NCI-H128 (cell line): ENCODE results near the gene OR2AG2.
A peak's percentile ranks its signal among the peaks of the same experiment; 100 is the strongest.
"Not testable (repeated sequence)": the region's sequence is repeated elsewhere in the genome, so short reads cannot be mapped to it uniquely, and the experiment has no call there.

Source experiments
- DNase-seq: peaks from one replicate; lab custom pipeline; 2025; ENCODE audit not compliant: unreplicated experiment; lab: John Stamatoyannopoulos, UW

Gene OR2AG2, protein sequence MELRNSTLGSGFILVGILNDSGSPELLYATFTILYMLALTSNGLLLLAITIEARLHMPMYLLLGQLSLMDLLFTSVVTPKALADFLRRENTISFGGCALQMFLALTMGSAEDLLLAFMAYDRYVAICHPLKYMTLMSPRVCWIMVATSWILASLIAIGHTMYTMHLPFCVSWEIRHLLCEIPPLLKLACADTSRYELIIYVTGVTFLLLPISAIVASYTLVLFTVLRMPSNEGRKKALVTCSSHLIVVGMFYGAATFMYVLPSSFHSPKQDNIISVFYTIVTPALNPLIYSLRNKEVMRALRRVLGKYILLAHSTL

GRCh38 chr11:6771926-6772893 lies at the start of gene OR2AG2:
TSS of gene OR2AG2 (minus strand) at chr11:6771976. CDS start at chr11:6768957, 3,019 bp downstream.
- no peak for DNase-seq

DNA sequence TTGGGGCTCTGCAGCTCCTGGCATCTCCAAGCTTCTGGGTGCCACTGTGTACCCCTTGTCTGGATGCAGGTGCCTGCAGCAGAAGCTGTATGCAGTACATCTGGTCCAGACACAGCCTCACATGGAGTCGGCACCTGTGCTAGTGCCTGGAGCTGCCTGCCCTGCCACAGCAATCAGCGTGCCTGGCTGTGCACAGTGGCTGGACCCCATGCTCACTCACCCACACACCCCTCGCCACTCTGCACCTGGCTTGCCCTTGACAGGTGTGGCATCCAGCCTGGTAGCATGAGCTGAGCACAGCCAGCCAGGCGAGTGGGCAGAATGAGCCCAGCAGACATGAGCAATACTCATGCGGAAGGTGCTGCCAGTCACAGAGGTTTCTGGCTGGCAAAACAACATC lies 47.2 kb upstream of the OR2AG2 start:
- no peak for DNase-seq

DNA sequence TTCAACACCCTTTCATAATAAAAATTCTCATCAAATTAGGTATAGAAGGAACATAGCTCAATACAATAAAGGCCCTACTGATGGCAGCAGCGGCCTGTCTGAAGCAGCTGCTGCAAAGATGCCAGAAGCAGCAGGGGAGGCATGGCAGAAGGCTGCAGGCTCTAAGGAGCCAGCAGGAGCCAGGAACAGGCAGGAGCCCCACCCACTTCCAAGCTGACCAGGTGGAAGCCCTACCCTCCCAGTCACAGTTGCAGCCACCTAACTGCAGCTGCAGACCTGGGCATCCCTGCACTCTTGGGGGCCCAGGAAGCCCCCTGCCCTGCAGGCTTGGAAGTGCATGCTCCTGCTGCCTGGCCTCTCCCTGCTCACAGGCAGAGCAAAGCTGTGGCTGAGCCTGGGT lies 45.9 kb upstream of the OR2AG2 start:
- DNase-seq, result no peak

GRCh38 chr11:6813656-6814055 lies 41.9 kb upstream of the OR2AG2 start:
- no peak for DNase-seq

GRCh38 chr11:6812390-6813005 lies 40.7 kb upstream of the OR2AG2 start:
- DNase-seq, result no peak

- not testable (repeated sequence) for DNase-seq
These were observed 29.3 kb upstream of the OR2AG2 start for GRCh38 chr11:6801075-6801474.

DNA sequence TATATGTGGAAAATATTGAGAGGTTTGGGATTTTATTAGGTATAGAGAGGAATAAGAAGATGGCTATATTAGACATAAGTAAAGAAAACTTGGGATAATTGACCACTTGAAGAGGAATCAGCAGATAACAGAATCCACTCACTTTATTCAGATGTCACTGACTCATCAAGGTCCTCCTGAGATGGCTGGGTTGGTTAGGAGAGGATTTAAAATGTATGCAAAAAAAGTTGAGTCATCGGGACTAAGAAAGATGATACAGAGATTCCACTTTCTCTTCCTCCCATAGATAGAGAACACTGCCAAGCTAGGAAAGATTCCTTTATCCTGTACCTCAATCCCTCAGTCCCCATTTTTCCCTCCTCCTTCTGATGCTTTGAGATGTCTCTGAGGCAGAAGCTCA lies 27.6 kb upstream of the OR2AG2 start, which contains the start of gene OR6A2:
Gene OR6A2, minus strand, starts transcription at position 288 of the 400 bp plus-strand sequence. CDS start 3,981 bp downstream, outside the sequence.
- no peak for DNase-seq

DNA sequence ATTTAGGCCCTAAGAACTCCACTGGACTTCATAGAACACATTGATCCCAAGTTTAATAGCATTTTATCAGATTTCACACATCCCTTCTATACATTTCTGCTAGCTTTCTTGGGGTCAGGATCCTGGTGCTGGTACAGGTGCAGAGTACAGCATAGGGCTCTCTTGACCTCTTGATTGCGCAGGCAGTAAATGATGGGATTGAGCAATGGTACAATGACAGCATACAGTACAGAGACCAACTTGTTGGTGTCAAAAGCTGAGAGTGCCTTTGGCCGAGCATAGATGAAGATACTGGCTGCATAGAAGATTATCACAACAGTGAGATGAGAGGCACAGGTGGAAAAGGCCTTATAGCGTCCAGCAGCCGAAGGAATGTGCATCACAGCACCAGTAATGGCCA lies 22.9 kb upstream of the OR2AG2 start:
- DNase-seq, result no peak

DNA sequence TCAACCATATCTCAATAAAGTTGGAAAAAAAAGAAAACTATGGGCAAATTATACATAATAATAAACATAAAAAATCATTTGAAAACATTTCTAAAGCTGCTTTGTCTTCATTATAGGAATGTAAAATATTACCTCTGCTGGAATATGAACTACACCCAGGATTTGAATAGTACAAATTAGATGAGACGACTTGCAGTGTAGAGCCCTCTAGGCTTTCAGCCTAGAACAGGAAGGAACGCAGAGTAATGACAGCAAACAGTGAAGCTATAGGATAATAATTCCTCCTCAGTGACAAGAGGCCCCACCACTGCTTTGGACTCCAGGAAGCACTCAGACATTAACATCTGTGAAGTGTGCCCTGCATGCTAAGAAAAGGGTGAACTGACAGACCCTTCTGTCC lies 18.8 kb upstream of the OR2AG2 start:
- DNase-seq, result no peak

DNA sequence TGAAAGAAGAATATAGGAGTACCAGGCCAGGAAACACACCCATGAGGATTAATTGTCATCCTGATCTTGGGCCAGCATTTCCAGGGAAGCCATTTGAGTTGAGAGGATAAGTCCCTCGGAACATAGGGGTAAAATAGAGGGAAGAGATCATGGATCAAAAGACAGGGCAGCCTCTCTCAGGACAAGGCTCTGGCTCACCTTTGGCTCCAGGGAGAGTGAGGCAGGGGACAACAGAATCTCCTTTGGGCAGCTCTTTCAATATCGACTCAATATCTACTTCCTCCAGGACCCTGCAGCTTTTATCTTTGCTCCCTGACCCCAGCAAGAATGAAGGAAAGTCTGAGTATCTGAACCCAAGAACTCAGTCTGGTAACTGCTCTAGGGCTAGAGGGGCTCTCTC lies 10.9 kb upstream of the OR2AG2 start, which contains the start of gene OR2AG1:
Gene OR2AG1, plus strand, starts transcription at position 301 of the 400 bp plus-strand sequence. CDS start 2,018 bp downstream, outside the sequence.
- no peak for DNase-seq

DNA sequence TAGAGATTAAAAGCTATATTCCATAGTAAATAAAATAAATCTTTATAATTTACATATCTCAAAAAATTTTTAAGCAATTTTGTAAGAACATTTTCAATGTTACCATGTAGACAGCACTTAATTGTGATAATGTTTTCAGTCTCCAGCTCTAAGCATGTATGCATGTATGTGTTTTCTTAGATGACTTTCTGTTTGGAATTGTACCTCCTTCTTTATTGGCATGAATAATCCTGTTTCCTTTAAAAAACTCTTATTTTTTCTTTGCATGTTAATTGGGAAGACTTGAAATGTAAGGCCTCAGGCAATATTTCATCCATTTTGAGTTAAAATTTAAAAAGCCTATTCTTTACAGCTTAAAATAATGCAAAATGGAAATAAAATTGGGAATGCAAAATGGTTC lies 9.1 kb upstream of the OR2AG2 start:
- no peak for DNase-seq

GRCh38 chr11:6778518-6778917 lies 6.7 kb upstream of the OR2AG2 start:
- no peak for DNase-seq

DNA sequence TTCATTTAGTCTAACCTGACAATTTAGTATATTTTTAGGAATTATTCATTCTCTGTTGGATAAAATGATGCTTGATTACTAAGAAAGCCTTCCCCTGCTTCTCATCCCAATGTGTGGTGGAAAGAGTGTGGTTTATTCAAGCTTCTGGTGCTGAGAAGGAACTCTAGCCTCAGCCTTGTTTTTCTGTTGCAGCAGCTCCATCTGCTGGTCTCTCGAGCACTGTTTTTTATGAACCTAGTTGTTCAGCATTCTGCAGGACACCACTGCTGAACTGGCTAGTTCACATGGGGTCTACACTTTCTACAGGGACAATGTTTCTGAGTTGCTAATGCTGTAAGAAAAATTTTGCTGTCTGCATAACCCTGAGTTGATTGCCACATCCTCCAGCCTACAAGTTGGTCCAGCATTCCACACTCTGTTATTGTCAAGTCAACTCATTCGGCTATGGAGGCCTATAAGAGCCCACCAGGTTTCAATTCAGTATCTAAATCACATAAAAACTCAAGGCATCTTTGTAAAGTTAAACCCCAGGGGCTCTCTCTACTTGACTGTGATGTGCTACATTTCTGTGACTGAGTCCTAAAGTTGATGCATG lies 14.3 kb downstream of the OR2AG2 start:
- DNase-seq, result peak; percentile 20

GRCh38 chr11:6755953-6756347 lies 15.8 kb downstream of the OR2AG2 start:
- no peak for DNase-seq

- DNase-seq, result no peak
These were observed 16.3 kb downstream of the OR2AG2 start for GRCh38 chr11:6755303-6755952.

- DNase-seq, result no peak
These were observed 24.6 kb downstream of the OR2AG2 start for GRCh38 chr11:6747097-6747668.

DNA sequence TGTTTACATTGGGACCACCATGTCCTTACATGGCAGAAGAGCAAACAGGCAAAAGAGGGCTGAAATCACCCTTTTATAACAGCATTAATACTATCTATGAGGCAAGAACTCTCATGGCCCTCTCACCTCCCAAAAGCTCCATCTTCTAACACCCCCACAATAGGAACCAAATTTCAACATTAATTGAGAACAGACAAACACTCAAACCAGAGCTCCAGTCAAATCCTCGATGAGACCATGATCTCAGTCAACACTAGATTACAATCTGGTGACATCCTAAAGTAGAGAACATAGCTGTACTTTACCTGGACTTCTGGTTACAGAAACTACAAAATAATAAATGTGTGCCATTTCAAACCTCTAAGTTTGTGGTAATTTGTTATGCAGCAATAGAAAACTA lies 25.1 kb downstream of the OR2AG2 start:
- no peak for DNase-seq

DNA sequence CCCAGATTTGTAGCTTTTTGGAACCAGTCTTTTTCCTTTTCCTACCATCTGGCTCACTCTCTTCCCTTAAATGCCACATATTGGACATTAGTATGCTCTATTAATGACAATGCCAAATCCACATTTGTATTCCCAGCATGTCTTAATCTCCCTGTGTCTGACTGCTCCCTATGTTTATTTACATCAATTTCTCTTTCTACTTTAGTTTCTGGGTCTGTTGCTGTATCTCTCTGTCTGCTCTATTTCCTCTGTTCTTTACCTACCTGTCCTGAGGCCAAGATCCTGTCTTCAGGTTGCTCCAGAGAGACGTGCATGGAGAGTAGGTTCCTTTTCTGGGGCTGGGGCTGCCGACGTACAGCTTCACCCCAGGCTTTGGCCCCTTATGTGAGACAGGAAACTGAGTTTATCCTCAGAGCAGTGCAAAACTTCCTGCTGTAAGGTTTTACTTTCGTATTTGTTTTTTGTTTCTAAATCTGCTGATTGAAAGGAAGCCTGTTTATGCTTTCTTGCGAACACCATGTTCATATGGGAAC lies 25.6 kb downstream of the OR2AG2 start:
- no peak for DNase-seq

DNA sequence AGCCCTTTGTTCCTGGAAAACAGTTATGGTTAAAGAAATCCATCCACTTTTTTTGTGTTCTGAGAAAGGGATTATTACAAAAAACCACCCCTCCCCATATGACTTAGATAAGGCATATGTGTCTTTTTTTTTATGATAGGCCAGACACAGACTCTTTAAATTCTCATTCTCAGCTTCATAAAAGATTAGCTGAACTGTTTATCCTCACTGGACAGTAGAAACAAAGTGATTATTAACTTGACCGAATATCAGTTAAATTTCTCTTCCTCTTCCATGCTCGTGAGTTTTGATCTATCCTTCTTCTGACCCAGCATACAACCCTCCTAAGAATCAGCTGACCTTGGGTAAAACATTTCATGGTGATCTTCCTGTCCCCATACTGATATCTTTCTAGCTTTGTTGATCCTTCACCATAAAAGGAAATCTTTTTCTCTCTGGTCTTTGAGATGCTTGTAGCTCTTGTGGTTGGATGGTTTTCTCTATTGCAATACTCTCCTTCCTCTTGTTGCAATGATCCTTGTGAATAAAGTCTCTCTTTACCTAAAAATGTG lies 26.2 kb downstream of the OR2AG2 start:
- no peak for DNase-seq

GRCh38 chr11:6745018-6745417 lies 26.8 kb downstream of the OR2AG2 start:
- DNase-seq, result no peak
